NOMO-1 (cell line): ENCODE data around the gene FBXO44.
A peak's percentile ranks its signal among the peaks of the same experiment; 100 is the strongest.

Source experiments
- DNase-seq, 2 experiments: peaks; one replicate each; lab custom pipeline; 2025; ENCODE audit not compliant: unreplicated experiment in 2 of 2; lab: John Stamatoyannopoulos, UW

The FBXO44 gene

DNA sequence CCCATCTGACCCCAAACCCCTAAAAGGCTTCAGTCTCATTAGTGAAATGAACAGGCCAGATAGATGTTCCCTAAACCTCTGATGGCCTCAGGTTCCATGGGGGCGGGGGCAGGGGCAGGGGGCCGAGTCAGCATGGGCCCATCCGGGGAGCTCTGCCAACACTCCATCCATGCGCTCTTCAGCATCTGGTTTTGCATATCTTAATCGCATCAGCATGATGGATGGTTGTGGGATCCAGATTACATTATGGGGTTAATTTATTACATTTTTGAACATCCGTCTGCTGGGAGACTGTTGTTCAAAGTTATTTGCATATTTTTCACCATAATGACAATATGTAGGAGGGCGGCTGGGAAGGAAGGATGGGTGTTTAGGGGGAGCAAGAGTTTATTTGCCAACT lies 29.4 kb downstream of the FBXO44 start:
- DNase-seq: no peak

DNA sequence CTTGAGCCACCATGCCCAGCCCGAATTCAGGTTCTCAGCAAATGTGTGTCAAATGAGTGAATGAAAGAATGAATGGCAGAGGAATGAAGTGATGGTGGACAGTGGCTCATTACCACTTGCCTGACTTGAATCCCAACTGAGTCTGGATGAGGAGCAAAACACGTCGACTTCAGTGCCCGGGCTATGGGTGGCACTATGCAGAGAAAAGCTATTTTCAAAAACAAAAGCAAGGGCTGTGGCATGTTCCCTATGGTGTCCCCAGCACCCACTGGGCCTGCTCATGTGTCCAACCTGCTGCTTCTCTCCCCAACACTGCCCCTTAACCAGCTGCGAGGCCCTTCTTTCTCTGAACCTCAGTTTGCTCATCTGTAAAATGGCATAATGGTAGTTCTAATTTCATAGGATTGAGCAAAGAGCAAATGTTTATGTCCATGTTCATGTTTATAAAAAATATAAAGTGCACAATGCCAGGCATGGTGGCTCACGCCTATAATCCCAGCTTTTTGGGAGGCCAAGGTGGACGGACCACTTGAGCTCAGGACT lies 30.6 kb downstream of the FBXO44 start:
- no peak for DNase-seq

DNA sequence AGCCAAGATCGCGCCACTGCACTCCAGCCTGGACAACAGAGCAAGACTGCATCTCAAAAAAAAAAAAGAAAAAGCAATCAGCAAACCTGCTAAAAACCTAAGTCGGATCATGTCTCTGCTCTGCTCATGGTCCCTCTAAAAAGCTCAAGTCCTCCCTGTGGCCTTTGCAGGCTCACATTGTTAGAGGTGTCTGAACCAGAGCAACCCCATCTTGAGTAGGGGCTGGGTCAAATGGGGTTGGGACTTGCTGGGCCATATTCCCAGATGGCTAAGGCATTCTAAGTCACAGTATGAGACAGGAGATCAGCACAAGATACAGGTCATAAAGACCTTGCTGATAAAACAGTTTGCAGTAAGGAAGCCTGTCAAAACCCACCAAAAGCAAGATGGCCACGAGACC lies 33.8 kb downstream of the FBXO44 start:
- DNase-seq: no peak

DNA sequence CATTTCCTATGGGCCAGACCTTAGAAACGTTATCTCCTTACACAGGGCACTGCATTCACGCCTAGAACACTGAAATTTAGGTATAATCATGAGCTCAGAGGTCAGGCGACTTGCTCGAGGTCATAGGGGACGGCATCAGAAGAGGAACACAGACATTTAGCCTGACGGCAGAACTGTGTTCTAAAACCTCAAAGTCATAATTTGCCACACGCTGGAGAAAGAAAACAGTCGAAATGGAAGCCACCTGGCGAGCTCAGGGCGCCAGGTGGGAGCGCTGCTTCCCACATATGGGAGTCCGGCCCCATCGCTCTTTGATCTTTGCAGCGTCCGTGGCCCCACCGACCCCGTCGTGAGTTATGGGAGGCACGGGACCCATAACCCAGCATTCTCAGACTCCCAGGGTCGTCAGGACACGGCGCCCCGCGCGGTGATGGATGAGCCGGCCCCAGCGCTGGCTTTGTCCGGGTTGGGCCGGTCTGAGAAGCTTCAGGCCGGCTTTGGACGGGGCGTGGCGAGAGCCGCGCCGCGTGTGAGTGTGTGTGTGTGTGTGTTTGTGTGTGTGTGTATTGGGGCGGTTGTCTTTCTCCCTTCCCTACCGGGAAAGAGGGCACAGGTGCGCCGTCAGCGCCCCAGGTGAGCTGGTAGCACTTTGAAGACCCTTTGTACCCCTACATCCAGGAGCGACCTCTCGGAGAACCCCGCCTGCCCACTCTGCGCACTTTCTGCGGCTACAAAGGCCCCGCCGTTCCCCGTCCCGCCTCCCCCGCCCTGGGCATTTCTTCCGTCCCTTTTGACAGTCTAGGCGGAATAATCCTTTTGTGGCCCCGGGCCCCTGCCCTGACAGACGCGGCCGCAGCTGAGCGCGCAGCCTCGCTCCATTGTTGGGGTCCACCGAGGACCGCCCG lies 36.0 kb downstream of the FBXO44 start:
- DNase-seq: no peak

DNA sequence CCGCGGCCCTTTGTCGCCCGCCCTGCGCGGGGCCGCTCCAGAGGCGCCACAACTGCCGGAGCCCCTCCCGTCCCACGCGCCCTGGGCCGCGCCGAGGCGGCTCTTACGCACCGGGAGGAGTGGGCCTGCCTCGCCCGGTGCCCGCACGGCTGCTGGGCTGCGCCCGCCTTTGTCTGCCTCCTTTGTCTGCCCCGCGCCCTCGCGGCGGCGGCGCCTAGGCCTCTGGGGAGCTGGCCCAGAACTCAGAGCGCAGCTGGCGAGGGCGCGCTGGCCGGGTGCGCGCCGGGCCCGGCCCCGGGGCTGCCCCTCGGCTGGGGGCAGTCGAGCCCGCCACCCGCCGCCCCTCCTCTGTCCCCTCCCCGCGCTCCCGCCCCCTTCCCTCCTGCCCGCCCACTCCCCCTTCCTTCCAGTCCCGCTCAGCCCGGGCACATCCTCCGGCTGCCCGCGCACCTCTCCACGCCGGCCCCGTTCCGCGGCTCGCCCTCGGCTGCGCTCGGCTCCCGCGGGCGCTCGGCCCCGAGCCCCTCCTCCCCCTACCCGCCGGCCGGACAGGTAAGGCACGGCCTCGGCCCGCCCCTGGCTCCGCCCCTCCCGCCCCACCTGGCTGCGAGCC lies 36.7 kb downstream of the FBXO44 start, which contains the start of gene DRAXIN:
DRAXIN (plus strand) TSS at position 409 of the 613 bp plus-strand sequence. CDS start 14,549 bp downstream, outside the sequence.
- DNase-seq: no peak

DNA sequence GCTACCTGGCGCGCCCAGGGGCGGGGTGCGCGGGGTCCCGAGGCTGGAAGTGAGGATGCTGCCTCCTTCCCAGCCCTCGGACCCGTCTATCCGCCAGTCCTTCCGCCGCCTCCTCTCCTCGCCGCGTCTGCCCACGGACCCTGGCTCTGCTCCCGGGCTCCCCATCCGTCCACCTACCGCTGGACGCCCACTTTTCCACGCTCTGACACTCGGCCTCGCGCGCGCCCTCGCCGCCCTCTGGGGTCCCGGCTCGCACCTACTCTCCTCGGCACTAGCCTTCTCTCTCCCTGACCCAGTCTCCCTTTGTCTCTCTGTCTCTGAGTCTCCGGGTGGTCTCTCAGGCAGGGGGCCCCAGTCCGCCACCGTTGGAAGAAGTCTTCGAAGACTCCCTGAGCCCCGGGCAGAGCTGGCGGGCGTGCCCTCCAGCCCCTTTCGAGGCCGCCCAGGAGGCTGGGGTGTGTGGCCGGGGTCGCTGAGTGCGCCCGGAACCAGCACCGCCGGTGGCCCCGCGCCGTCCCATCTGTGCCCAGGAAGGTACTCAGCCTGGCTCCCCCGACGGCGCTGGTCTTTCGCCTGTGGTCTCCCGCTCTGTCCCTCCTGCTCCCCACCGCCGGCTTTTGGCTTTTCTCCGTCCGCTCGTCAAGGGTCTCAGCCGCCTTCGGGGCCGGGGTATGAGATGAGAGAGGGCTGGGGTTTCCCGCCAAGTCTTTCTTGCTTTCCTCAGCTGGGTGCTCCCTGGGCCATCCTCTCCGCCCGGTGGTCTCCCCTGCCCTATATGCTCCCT lies 37.4 kb downstream of the FBXO44 start:
- DNase-seq: no peak

DNA sequence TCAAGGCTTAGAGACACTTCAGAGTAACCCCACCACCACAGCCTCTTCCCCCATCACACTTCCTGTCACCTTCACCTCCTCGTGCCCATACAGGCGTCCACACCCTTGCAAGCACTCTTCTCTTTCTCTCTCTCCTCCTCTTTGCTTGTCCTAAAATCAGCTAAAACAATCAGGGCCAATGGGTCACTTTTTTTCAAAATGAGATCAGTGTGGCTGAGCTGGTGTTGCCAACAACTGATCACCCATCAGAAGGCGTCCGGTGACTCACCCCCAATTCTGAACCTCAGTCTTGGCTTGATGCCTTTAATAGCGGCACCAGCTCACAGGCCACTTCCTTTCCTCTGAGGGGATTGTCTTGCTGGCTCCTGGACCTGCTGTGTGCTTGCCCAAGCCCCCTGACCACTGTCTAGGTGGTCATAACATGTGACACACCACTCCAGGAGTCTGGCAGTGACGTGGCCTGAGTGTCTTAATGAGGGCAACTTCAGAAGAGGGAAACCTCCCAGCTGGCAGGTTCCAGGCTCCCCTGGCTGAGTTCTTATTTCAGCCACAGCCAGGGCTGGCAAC lies 38.4 kb downstream of the FBXO44 start:
- peak; percentile 47 to 50 for DNase-seq

DNA sequence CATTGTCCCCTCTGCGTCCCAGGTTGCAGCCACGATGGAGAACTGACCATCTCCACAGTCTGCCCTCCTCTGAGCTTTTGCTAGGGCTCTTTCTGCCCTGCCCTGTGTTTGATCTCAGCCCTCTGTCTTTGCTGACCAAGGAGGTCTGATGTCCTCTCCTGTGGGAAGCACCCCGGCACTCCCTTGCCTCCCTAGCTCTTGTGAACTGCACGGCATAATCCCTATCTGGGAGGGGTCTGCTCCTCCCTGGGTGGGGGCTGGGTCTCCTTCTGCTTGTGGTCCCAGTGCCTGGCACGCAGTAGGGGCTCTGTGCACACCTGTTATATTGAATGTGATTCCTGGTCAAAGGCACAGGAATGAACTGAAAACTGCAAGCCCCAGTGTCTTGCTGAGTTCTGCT lies 39.2 kb downstream of the FBXO44 start:
- no peak for DNase-seq

DNA sequence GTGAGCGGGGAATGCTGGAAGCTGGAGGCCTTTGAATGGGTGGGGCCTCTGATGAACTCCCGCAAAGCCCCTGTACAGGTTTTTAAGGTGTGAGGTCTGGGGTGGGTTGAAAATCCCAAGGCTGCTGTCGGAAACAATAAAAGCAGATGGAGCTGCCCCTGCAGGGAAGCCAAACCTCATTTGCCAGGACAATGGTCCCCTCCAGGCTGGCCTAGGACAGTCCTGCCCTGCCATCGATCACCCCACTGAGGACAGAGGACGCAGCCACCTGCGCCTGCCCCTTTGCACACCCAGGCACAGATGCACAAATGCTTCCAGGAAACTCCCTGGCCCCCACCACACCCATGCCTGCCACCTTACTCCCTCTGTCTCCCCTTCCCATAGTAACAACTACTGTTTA lies 41.2 kb downstream of the FBXO44 start:
- DNase-seq: no peak

DNA sequence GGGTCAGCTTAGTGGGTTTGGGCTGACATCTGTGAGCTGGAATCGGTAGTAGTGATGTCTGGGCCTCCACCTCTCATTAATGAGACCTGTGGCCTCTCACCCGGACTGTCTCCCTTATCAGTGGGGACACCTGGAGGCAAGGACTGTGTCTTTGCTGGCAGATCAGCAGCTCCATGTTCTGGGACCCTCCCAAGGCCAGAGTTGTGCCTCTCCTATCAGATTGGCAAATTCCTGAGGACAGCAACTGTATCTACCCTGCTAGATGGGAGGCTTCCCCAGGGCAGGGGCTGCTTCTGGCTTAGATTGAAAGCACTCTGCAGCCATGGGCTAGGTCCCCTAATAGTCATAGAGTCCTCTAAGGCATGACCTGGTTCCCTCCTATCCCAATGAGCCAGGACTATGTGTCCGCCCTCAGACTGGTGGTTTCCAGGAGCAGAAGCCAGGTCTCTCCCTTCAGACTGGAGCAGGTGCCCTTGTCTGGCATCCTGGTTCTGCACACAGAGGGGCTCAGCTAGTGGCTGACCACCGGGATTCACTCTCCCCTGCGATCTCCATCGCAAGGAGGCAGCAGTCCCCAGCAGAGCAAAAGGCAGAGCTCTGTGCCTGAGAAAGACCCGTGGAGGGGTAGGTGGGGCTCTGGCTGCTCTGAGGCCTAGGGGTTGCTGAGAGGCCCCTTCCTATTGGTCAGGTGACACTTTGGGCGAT lies 42.7 kb downstream of the FBXO44 start:
- no peak for DNase-seq

DNA sequence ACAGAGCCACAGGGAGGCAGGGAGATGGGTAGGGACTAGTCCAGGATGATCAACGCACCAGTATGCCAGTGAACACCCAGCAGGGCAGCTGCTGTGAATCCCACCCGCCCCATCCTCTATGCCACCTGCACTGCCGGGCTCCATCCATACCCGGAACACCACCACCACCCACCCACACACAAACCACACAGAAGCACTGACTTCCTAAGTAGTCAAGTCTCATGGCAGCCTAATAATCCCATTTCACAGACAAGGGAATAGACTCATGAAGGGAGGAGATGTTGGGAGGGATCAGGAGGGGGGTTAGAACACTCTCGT lies 43.2 kb downstream of the FBXO44 start:
- no peak for DNase-seq

DNA sequence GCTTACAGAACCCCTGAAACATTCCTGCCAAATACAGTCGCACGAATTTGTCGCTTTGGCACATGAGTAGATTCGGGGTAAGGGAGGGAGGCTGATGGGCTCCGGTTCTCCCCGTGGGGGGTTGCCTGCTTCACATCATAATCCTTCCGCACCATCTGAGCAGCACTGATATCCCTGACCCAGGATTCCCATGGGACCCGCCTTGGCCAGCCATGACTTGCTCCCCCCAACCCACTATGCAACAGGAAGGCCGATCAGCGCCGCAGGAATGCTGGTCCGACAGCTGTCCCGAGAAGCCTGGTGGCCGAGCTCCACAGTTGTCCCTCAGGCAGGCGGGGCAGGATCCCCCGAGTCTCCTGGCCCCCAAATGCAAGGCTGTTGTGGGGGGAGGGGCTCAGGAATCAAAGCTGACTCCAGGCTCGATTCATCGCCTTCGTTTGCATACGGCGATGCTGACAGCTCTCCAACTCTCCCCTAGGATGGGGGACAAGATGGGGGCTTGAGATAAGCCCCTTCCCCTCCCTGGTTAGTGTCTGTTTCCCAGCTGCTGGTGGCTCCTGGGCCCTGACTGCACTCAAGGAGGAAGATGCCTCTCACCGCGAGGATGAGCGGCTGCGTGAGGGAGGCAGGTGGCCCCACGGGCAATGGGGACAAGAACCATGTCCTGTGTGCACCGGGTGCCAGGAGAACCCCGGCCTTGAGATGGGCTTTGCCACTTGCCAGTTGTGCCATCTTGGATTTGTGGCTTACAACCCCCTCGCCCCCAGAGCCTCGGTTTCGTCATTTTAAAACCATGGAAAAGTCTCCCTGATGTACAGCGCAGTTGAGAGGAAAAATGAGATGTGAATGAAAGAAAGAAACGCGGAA lies 46.2 kb downstream of the FBXO44 start:
- no peak for DNase-seq

DNA sequence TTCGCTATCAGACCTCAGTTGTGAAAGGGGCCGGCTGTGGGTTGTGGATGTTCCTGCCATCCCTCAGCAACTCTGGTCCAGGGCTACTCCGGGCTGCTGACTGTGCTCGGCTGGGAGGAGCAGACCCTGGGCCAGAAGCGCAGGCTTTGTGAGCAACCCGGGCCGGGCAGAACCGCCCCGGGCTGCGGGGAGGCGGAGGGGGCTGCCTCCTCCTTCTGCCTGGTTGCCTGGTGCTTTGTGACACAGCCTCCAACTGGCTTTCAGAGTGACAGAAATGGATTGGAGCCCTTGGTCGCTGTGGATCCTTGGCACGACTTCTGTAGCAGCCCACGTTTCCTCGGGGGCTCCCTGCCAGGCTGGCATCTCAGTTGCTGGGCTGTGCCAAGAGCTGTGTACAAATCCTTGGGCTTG lies 46.9 kb downstream of the FBXO44 start:
- no peak for DNase-seq

DNA sequence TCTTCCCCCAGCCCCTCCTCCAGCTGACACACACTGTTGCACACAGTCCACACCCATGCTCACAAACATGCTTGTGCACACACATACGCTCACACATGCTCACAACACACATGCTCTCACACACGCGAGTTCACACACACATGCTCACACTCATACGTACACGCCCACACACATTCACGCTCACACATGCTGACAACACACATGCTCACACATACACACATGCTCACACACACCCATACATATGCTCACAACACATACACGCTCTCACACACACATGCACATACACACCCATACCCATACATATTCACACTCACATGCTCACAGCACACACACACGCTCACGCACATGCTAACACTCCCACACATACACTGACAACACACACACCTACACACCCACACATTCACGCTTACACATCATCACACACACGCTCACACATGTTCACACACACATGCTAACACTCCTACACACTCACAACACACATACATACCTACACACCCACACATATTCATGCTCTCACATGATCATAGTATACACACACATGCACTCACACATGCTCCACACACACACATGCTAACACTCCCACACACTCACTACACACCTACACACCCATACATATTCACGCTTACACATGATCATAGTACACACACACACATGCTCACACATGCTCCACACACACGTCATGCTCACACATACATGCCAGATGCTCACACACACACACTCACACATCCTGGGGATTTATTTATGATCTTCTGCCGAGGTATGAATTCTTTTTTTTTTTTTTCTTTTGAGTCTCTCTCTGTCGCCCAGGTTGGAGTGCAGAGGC lies 47.5 kb downstream of the FBXO44 start:
- DNase-seq: no peak

DNA sequence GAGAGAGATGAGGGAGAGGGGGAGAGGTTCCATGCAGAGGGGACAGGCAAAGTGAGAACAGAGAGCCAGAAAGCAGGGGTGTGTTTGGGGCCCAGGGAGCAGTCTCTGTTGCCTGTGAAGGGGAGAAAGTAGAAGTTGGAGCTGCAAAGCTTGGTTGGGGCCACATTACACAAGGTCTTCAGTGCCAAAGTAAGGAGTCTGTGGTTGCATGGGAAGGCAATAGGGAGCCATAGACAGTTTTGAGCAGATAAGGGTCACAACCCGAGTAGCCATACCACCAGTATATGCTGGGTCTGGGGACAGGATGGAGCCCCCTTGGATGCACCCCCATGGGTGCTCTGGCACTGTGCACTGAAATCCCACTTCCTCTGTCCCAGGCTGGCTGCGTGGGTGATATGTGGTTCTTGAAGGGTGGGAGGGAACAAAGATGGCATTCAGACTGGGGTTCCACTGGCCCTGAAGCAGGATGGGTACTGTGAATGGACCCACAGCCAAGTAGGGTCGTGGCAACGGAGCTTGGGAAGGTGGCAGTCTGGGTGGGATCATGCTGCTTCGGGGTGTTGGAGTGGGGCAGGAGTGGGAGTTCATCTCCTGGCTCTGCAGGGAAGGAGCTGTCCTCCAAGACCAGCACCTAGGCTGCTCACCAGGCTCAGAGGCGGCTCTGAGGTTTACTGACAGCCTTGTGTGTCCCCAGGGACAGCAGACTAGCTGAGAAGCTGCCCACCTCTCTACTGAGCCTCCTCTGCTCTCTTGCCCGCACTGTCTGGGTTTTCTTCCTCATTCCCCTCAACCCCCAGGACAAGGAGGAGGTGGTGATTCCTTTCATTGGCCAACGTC lies 48.9 kb downstream of the FBXO44 start:
- no peak for DNase-seq

DNA sequence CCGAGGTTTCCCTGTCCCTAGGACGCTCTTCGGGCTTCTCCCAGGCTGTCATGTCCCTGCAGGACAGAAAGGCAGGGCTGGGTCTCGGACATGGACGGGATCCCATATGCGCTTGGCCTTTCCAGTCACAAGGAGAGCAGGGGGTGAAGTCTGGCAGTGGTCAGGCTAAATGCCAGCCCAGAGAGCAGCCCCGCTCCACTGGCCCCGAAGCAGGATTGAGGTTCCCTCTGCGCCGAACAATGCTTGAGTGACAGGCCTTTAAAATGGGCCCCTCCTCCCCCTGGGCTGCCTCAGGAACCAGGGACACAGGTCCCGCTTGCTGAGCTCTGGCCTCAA lies 49.5 kb downstream of the FBXO44 start:
- no peak for DNase-seq

DNA sequence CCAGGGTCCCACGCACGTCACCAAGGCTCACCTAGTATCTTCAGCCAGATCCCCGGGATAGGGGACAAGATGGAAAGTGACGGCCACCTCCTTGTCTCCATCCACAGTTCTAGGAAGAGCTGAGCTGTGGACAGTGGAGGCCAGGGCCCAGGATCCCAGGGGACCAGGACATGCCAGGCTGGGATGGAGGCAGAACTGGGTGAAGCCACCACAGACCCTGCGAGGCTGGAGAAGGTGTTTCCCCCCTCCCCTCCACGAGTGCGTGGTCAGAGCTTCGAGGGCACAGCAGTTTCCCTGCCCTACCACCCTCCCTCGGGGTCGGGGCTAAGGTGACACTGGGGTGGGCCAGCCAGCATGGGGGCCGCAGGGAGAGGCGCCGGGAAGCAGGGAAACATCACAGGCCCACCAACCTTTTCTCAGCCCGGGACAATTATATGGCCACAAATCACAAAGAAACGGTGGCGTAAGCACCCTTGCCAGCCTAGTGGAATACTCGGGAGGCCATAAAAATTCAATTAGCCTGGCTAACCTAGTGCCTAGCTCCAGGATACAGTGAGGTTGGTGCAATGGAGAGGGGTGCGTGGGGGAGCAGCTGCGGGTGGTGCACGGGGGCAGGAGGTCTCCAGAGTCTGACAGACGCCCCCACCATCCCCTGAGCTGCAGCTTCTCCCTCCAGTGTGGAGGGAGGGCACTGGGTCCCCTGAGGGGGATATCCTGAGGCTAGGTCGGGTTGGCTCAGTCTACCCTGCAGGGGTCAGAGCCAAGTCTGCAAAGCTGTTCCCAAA lies 50.2 kb downstream of the FBXO44 start:
- DNase-seq: no peak
